Mesothelial cell of epicardium (in vitro differentiated cells): ENCODE results near the gene STPG1. TPM values are rescaled to one million over a fixed set of nuclear protein-coding genes. Genes with fewer than 3 reads are reported as not detected.

ENCODE experiments used
- DNase-seq, 2 experiments: peaks; one replicate each; pipeline ENCODE4 v3.0.0; 2021; ENCODE audit warnings: low spot score in 2 of 2; ENCODE audit not compliant: unreplicated experiment in 2 of 2
- H3K27ac Mint-ChIP-seq: 2 replicates; pipeline ENCODE4 v1.8.0; 2021; ENCODE audit warnings: mixed read lengths
- H3K27me3 Mint-ChIP-seq: 2 replicates; pipeline ENCODE4 v1.8.0; 2021; ENCODE audit warnings: low read depth, mixed read lengths
- H3K36me3 Mint-ChIP-seq: 2 replicates; pipeline ENCODE4 v1.8.0; 2021; ENCODE audit warnings: mixed read lengths
- H3K4me1 Mint-ChIP-seq: 2 replicates; pipeline ENCODE4 v1.8.0; 2021; ENCODE audit warnings: mixed read lengths
- H3K4me3 Mint-ChIP-seq: 2 replicates; pipeline ENCODE4 v1.8.0; 2021; ENCODE audit warnings: mild to moderate bottlenecking, moderate library complexity, mixed read lengths
- H3K9me3 Mint-ChIP-seq: 2 replicates; pipeline ENCODE4 v1.8.0; 2021; ENCODE audit warnings: mixed read lengths
- total RNA-seq: library from RNA; stranded (reverse); gene quantifications from 3 replicates; pipeline ENCODE4 v1.2.1, GENCODE V29; 2021
- TF ChIP-seq, protein P1 (sequence below): fragments of 200-600 bp; sonication (generic); IDR thresholded peaks from one replicate; pipeline ENCODE4 v1.5.0; 2021; ENCODE audit warnings: antibody characterized with exemption; ENCODE audit not compliant: unreplicated experiment

The STPG1 gene
- total RNA-seq, 1 donor from 2014 or later = 8.8 TPM

DNA sequence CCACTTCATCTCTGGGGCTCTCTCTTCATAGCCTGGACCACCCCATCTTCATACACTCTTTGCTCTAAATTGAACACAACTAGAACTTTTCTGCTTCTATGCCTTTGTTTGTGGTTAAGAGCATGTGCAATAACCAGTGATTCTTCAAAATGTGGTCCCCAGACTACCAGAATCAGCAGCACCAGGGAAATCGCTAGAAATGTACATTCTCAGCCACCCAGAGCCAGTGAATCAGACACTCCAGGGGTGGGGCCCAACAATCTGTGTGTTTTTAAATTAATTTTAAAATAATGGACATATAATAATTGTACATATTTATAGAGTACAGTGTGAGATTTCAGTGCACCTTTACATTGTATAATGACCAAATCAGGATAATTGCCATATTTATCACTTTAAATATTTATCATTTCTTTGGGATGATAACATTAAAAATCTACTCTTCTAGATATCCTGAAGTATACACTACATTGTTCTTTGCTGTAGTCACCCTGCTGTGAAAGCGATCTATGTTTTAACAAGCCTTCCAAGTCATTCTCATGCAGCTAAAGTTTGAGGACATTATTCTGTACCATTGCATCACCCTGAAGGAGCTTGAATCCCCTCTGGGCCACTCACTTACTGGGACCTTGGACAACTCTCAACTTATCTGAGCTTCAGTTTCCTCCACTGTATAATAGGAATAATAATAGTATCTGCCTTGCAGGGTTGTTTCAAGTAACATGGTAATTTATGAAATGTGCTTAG is 83.6 kb downstream of the STPG1 start:
- no peak overlapping the region for H3K4me3 Mint-ChIP-seq
- TF ChIP-seq, protein P1, sequence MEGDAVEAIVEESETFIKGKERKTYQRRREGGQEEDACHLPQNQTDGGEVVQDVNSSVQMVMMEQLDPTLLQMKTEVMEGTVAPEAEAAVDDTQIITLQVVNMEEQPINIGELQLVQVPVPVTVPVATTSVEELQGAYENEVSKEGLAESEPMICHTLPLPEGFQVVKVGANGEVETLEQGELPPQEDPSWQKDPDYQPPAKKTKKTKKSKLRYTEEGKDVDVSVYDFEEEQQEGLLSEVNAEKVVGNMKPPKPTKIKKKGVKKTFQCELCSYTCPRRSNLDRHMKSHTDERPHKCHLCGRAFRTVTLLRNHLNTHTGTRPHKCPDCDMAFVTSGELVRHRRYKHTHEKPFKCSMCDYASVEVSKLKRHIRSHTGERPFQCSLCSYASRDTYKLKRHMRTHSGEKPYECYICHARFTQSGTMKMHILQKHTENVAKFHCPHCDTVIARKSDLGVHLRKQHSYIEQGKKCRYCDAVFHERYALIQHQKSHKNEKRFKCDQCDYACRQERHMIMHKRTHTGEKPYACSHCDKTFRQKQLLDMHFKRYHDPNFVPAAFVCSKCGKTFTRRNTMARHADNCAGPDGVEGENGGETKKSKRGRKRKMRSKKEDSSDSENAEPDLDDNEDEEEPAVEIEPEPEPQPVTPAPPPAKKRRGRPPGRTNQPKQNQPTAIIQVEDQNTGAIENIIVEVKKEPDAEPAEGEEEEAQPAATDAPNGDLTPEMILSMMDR = no peak
- H3K9me3 Mint-ChIP-seq = no peaks in the 10 kb centered on the region
- H3K4me1 Mint-ChIP-seq = peaks cover 41% of the 10 kb centered on the region
- peaks cover 8% of the 10 kb centered on the region for H3K36me3 Mint-ChIP-seq
- peaks cover 11% of the 10 kb centered on the region for H3K27me3 Mint-ChIP-seq
- DNase-seq = no peak
- H3K27ac Mint-ChIP-seq = peak overlapping the region; percentile 94

- Mint-ChIP-seq H3K4me3 (no peak overlapping the region), H3K36me3 (peaks cover 8% of the 10 kb centered on the region), H3K27ac (peak overlapping the region; percentile 94)
These were observed 84.3 kb downstream of the STPG1 start for GRCh38 chr1:24329331-24329730.

GRCh38 chr1:24327891-24328290 is 85.7 kb downstream of the STPG1 start:
- TF ChIP-seq, protein P1 = no peak
- Mint-ChIP-seq H3K4me3 (no peak overlapping the region), H3K9me3 (no peaks in the 10 kb centered on the region), H3K36me3 (peaks cover 8% of the 10 kb centered on the region), H3K27ac (peak overlapping the region; percentile 94), H3K4me1 (peaks cover 41% of the 10 kb centered on the region), H3K27me3 (peaks cover 12% of the 10 kb centered on the region)
- no peak for DNase-seq

More at GRCh38 chr1:24329331-24329730, 84.3 kb downstream of the STPG1 start:
- TF ChIP-seq, protein P1 = no peak
- peaks cover 37% of the 10 kb centered on the region for H3K4me1 Mint-ChIP-seq
- peaks cover 11% of the 10 kb centered on the region for H3K27me3 Mint-ChIP-seq
- no peak for DNase-seq
- H3K9me3 Mint-ChIP-seq = no peaks in the 10 kb centered on the region

- TF ChIP-seq, protein P1 = no peak
- H3K4me1 Mint-ChIP-seq = peaks cover 45% of the 10 kb centered on the region
- H3K27ac Mint-ChIP-seq = no peak overlapping the region
- H3K36me3 Mint-ChIP-seq = peaks cover 8% of the 10 kb centered on the region
- H3K4me3 Mint-ChIP-seq = no peak overlapping the region
- peaks cover 13% of the 10 kb centered on the region for H3K27me3 Mint-ChIP-seq
- no peak for DNase-seq
- no peaks in the 10 kb centered on the region for H3K9me3 Mint-ChIP-seq
These were observed 86.1 kb downstream of the STPG1 start for GRCh38 chr1:24327486-24327885.

DNA sequence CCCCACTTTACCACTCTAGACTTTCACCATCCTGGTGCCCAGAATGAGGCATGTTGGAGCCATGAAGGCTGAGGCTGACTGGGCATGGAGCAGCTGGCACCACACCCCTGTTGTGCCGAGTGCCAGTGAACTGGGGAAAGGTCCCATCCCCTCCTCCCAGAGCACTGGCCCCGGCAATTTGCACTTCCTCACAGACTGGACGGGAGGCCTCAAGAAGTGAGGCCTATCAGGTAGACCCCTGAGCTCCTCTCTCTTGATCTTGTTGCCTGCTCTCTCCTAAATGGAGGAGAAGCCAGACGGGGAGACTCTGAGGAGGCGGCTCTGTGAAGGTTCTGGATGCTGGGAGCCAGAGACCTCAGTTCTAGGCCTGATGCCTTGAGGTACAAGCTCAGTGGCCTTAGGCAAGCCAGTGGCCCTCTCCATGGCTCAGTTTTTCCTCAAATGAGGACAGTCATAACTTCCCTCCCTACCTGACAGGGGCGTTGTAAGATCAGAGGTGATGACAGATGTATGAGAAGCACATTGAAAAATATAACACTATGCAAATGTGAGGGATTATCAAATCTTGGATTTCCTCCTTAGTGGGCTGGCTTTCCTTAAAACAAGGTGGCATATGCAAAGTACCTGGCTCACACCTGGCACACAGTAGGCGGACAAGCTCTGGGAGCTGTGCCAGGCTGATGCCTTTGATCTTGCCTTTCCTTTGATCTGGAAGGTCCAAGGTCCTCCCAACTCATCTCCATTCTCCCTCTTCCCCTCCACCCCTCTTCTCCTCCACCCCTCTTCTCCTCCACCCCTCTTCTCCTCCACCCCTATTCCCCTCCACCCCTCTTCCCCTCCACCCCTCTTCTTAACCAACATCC is 87.8 kb downstream of the STPG1 start:
- DNase-seq = no peak
- Mint-ChIP-seq H3K4me3 (no peak overlapping the region), H3K4me1 (peaks cover 55% of the 10 kb centered on the region), H3K9me3 (no peaks in the 10 kb centered on the region), H3K27me3 (peaks cover 13% of the 10 kb centered on the region), H3K36me3 (no peaks in the 10 kb centered on the region), H3K27ac (no peak overlapping the region)
- TF ChIP-seq, protein P1 = no peak
